HG03432 (cell line): ENCODE data around the gene FAM168A.

Experiments used
- ATAC-seq: cut with Tn5 transposase; IDR thresholded peaks from one replicate; pipeline ENCODE4 v1.9.1; 2021; ENCODE audit warnings: mild to moderate bottlenecking, moderate library complexity; ENCODE audit not compliant: unreplicated experiment

FAM168A gene

GRCh38 chr11:73380331-73380730 is 217.6 kb downstream of the FAM168A start:
- ATAC-seq, result no peak

- no peak for ATAC-seq
Observed at GRCh38 chr11:73379189-73379880, 218.6 kb downstream of the FAM168A start.

GRCh38 chr11:73376803-73377629 is 220.9 kb downstream of the FAM168A start:
- peak; percentile 15 for ATAC-seq

- ATAC-seq, result peak; percentile 80
Observed at GRCh38 chr11:73376160-73376802, 221.6 kb downstream of the FAM168A start, which contains the start of gene RELT. Gene RELT, plus strand, starts transcription at chr11:73376399. Its CDS starts 12,738 bp downstream, at chr11:73389137.

GRCh38 chr11:73375830-73376159 is 222.1 kb downstream of the FAM168A start:
- ATAC-seq, result no peak

- no peak for ATAC-seq
Observed at GRCh38 chr11:73374151-73374550, 223.8 kb downstream of the FAM168A start.

- no peak for ATAC-seq
Observed at GRCh38 chr11:73372375-73372993, 225.4 kb downstream of the FAM168A start.

- ATAC-seq, result no peak
Observed at GRCh38 chr11:73367482-73368024, 230.4 kb downstream of the FAM168A start.

- ATAC-seq, result no peak
Observed at GRCh38 chr11:73366953-73367352, 231.0 kb downstream of the FAM168A start.

GRCh38 chr11:73366265-73366610 is 231.7 kb downstream of the FAM168A start:
- ATAC-seq, result no peak

GRCh38 chr11:73365352-73366264 is 232.3 kb downstream of the FAM168A start:
- no peak for ATAC-seq

GRCh38 chr11:73363147-73363546 is 234.8 kb downstream of the FAM168A start:
- no peak for ATAC-seq

GRCh38 chr11:73361953-73362776 is 235.7 kb downstream of the FAM168A start:
- no peak for ATAC-seq

GRCh38 chr11:73360743-73361369 is 237.1 kb downstream of the FAM168A start:
- no peak for ATAC-seq

GRCh38 chr11:73359930-73360742 is 237.8 kb downstream of the FAM168A start:
- ATAC-seq, result no peak

- ATAC-seq, result no peak
Observed at GRCh38 chr11:73359341-73359740, 238.6 kb downstream of the FAM168A start.

GRCh38 chr11:73358071-73358470 is 239.8 kb downstream of the FAM168A start:
- ATAC-seq, result no peak
